ENCODE measurements around the gene FRS3. TPM values are rescaled to one million over a fixed set of nuclear protein-coding genes. Genes with fewer than 3 reads are reported as not detected.

FRS3 gene
- total and polyA plus RNA-seq, 2 of the 13 experiments (the other 11 are each of a cell fraction or from before 2014, with no cell fraction given): 3.0 to 7.4 TPM

GRCh38 chr6:41734666-41735426, 44.9 kb downstream of the FRS3 start (continued):
- TF ChIP-seq ZNF446 (CRISPR knock-in tag; IDR thresholded peaks at IDR 0.05): 0 out of 2 replicates have a peak, but pooled peaks have one; percentile 25
- TF ChIP-seq ZFP1 (CRISPR knock-in tag; IDR thresholded peaks at IDR 0.05): no peak
- peak; percentile 70 for TF ChIP-seq EED (CRISPR knock-in tag; IDR thresholded peaks at IDR 0.05)
- TF ChIP-seq ZNF674 (CRISPR knock-in tag; IDR thresholded peaks at IDR 0.05; ENCODE audit: low read depth): 0 out of 2 replicates have a peak, but pooled peaks have one; percentile 31
- no peak for TF ChIP-seq PLSCR1 (CRISPR knock-in tag; IDR thresholded peaks at IDR 0.05; ENCODE audit: borderline replicate concordance)
- TF ChIP-seq MED8 (CRISPR knock-in tag; IDR thresholded peaks at IDR 0.05; ENCODE audit: insufficient replicate concordance): no peak
- peak; percentile 44; the same call in 1 of the 2 replicates for TF ChIP-seq ZBTB14 (CRISPR knock-in tag; IDR thresholded peaks at IDR 0.05)
- 0 out of 2 replicates have a peak, but pooled peaks have one; percentile 11 for TF ChIP-seq ARNT2 (CRISPR knock-in tag; IDR thresholded peaks at IDR 0.05; ENCODE audit: low read depth)
- no peak for TF ChIP-seq ZNF30 (CRISPR knock-in tag; IDR thresholded peaks at IDR 0.05)
- TF ChIP-seq, protein P1, sequence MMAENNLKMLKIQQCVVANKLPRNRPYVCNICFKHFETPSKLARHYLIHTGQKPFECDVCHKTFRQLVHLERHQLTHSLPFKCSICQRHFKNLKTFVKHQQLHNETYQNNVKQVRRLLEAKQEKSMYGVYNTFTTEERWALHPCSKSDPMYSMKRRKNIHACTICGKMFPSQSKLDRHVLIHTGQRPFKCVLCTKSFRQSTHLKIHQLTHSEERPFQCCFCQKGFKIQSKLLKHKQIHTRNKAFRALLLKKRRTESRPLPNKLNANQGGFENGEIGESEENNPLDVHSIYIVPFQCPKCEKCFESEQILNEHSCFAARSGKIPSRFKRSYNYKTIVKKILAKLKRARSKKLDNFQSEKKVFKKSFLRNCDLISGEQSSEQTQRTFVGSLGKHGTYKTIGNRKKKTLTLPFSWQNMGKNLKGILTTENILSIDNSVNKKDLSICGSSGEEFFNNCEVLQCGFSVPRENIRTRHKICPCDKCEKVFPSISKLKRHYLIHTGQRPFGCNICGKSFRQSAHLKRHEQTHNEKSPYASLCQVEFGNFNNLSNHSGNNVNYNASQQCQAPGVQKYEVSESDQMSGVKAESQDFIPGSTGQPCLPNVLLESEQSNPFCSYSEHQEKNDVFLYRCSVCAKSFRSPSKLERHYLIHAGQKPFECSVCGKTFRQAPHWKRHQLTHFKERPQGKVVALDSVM (CRISPR knock-in tag; IDR thresholded peaks at IDR 0.05): 0 out of 2 replicates have a peak, but pooled peaks have one; percentile 48
- TF ChIP-seq MAZ (IDR thresholded peaks at IDR 0.05; ENCODE audit: borderline replicate concordance, low read depth, low read length): peak; percentile 44; the same call in 1 of the 2 replicates
- peak; percentile 9 for TF ChIP-seq MAZ (CRISPR knock-in tag; IDR thresholded peaks at IDR 0.05; ENCODE audit: low read depth)
- no peak; the same call in 1 of the 2 replicates for TF ChIP-seq ZBTB25 (CRISPR knock-in tag; IDR thresholded peaks at IDR 0.05)
- 0 out of 2 replicates have a peak, but pooled peaks have one; percentile 5 for TF ChIP-seq FOSL2 (CRISPR knock-in tag; IDR thresholded peaks at IDR 0.05)
- 0 out of 2 replicates have a peak, but pooled peaks have one; percentile 15 for TF ChIP-seq PPARG (CRISPR knock-in tag; conservative IDR thresholded peaks at IDR 0.05)
- TF ChIP-seq, protein P2, sequence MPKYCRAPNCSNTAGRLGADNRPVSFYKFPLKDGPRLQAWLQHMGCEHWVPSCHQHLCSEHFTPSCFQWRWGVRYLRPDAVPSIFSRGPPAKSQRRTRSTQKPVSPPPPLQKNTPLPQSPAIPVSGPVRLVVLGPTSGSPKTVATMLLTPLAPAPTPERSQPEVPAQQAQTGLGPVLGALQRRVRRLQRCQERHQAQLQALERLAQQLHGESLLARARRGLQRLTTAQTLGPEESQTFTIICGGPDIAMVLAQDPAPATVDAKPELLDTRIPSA (CRISPR knock-in tag; IDR thresholded peaks at IDR 0.05; ENCODE audit: borderline replicate concordance): no peak
- TF ChIP-seq ZNF713 (CRISPR knock-in tag; IDR thresholded peaks at IDR 0.05): no peak; the same call in 1 of the 2 replicates
